HG03432 (cell line): ENCODE results near the gene NT5C3A.
"Not testable (repeated sequence)": the region's sequence is repeated elsewhere in the genome, so short reads cannot be mapped to it uniquely, and the experiment has no call there.

Experiments
- ATAC-seq: cut with Tn5 transposase; IDR thresholded peaks from one replicate; pipeline ENCODE4 v1.9.1; 2021; ENCODE audit warnings: mild to moderate bottlenecking, moderate library complexity; ENCODE audit not compliant: unreplicated experiment

NT5C3A gene

DNA sequence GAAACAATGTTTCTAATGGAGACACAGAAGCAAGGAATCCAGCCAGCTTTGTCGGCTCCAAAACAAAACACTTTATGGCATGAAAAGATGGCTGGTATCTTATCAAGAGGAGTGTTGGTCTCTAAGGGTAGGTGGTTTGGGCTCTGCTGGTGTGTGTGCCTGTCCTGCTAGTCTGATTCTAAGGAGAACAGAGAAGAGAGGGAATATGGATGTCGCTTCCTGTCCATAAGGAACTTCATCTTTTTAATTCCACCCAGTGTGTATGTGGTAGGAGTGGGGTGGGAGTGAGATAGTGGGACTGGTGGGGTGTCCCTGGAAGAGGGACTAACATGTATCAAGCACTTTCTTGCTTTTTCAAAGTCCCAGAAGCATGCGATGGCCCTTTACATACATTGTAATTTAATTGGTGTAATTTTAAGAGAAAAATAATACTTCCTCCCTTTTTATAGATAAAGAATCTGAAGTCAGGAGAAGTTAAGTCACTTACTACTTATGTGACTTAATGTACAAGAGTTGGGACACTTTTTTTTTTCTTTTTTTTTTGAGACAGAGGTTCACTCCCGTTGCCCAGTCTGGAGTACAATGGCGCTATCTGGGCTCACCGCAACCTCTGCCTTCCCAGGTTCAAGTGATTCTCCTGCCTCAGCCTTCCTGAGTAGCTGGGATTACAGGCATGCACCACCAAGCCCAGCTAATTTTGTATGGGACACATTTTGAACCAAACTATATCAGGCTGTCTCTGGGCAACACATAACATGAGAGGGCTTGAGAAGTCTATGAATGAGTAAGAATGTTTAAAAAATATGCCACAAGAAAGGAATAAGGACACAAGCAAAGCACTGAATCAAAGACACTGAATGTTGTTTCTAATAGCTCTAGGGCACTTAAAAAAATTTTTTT is 18.8 kb downstream of the NT5C3A start:
- no peak for ATAC-seq

DNA sequence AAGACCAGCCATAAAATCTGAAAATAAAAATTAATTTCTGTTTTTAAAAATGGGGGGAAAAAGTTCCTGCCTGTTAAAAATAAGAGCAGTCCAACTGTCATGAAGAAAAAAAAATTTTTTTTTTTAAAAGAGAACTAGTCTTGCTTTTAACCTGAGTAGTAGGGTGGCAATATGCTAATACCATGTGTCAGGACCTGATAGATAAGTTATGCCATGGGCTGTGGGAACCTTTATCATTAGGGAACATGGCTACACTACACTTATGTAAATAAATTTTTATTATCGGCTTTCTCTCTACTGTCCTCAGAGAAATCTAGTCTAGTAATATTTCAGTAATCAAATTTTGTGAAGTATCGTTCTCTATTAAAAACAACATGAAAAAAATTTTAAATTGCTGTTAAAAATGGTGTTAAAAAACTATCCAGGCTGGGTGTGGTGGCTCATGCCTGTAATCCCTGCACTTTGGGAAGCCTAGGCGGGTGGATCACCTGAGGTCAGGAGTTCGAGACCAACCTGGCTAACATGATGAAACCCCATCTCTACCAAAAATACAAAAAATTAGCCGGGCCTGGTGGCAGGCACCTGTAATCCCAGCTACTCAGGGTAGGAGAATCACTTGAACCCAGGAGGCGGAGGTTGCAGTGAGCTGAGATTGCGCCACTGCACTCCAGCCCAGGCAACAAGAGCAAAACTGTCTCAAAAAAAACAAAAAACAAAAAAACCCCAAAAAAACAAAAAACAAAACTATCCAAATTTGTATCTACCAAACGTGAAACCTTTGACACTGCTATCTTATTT is 20.7 kb downstream of the NT5C3A start:
- ATAC-seq, result no peak

DNA sequence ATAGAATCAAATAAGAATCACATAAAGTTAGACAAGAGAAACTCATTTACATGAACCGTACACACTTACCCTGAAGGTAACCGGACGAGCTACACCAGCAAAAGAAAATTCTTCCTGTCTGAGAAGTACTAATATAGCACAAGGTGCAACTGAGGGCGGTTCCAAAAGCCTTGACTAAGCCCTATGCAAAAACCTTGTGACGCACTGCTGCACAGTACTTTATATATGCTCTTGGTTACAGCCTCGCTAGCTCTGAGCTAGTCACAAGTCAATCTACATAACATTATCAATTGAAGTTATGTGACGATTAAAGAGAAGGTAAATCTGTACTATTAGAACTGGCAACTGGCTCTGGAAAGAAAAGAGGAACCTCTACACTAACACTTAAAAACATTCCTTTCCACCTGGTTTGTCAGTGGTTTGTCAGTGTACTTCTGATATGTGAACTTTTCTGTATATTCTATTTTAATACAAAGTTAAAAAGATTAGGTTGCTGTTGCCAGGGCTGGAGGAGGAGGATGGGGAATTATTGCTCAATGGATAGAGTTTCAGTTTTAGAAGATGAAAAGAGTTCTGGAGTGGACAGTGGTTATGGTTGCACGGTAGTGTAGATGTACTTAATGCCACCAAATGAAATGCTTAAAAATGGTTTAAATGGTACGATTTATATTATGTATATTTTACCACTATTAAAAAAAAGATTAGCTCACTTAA is 21.6 kb downstream of the NT5C3A start:
- ATAC-seq, result peak; percentile 93

DNA sequence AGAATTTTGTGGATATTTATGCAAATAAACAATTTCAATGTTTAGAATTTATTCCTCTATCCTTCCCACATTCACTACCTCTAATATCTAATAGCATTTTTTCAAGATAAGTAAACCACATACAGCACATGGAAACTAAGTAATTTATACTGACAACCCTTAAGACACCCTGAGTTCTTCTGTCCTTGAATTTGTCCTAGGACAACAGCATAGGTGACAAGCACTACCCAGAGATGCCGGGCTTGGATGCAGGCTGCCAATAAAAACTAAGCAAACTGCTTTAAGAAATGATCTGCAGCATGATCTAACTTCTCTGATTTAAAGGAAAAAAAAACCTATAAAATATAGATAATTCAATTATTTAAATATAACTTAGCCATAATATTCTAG is 22.7 kb downstream of the NT5C3A start:
- ATAC-seq, result no peak

DNA sequence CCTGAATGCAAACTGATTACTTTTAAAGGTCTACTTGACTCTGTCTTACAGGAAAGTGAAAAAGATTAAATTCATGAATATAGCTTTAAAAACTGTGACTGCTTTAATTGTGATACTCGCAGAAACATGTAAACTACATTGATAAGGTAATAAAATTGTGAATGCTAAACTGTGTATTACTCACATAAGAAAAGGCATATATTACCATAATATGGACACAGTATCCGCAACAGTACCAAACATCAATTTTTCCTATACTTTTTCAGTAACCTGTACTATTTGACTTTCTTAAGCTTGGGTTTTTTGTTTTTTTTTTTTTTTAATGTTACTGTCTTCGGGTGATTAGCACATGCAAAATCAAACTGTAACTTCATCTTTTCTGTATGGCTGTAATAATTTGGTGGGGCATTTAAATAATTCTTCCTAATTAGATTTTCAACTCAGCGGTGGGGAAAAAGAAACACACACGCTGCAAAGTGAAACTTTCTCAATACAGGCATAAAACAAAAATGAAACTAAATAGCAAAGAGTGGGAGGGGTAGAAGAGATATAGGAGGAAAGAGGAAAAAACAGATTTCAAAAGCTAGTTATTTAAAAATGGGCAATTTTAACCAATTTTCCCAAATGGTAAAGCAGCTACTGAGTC is 23.2 kb downstream of the NT5C3A start:
- peak; percentile 42 for ATAC-seq

DNA sequence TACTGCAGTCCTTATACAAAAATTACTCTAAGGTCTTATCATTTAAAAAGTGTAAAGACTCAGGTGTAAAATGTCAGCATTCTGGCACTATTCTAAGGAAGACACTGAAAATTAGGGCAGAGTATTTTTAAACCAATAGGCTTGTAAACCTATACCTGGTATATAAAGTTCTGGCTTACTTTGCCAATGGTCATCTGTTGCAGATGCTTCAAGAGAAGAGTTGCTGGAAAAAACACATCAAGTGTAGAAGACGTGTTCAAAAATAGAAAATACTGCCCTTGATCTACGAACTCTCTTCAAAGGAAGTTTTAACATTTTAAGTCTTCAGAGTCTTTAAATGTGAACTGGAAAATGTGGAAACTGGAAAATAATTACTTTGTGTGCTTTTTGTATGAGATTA is 23.9 kb downstream of the NT5C3A start:
- no peak for ATAC-seq

DNA sequence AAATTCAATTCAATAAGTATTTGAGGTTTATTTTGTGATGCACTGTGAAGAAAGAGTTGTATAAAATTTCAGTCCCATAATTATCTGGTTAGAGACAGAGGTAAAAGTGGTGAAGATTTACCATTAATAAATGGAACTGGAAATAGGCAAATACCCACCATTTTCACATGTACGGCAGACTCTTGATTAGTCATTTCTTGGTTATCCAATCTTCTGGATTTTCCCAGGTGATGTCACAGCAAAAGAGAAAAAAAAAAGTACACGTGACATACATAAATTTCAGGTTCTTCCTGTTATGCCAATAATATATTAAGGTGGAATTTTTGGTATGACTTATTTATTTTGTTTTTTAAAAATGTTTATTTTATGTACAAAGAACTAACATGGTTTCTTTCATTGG is 26.8 kb downstream of the NT5C3A start:
- no peak for ATAC-seq

DNA sequence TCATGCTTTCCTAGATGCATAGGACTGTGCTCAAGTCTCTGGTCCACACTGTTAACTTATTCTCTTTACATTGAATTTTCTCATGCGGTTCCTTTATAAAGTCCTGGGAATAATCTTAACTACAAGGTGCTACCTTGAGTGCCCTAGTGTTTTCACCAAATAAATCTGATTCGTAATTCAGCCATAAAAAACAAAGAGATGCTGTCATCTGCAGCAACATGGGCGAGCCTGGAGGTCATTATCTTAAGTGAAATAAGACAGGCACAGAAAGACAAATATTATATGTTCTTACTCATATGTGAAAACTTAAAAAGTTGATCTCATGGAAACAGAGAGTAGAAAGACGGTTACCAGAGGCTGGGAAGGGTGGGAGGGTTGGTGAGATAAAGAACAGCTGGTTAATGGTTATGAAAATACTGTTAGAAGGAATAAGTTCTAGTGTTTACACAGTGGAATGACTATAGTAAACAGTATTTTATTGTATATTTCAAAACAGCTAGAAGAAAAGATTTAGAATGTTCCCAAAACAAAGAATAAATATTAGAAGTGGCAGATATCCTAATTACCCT is 38.3 kb downstream of the NT5C3A start:
- ATAC-seq, result no peak

DNA sequence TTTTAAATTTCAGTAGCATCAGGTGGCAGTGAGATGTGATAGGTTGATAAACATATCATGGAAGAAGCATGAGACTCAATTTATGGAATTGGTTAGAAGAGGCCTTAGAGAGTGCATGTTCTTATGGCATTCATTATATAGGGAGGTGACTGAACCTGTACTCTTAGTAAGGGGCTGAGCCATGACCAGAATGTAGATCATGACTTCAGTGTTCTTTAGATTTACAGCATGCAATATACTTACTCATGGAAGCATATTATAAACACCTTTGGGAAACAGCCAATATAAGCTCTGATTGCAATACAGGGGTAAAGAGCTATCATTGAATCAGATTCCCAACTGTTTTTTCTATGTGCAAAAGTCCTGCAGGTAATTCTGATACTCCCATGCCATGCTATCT is 50.2 kb downstream of the NT5C3A start:
- ATAC-seq, result no peak

DNA sequence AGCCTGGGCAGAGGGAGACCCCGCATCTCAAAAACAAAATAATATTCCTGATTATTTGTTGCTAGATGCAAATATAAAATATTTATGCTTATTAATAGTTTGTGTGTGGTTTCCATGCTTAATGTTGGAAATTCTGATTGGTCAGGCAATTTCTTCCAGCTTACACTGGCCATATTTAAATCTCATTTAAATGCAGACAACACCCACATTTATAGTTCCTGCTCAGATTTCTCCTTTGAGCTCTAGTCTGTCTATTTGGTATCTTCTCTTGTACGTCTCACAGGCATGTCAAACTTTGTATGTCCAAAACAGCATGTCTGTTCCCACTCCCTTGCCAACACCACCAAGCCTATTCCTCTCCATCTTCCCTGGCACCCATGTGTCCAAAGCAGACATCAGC is 52.8 kb downstream of the NT5C3A start:
- no peak for ATAC-seq

DNA sequence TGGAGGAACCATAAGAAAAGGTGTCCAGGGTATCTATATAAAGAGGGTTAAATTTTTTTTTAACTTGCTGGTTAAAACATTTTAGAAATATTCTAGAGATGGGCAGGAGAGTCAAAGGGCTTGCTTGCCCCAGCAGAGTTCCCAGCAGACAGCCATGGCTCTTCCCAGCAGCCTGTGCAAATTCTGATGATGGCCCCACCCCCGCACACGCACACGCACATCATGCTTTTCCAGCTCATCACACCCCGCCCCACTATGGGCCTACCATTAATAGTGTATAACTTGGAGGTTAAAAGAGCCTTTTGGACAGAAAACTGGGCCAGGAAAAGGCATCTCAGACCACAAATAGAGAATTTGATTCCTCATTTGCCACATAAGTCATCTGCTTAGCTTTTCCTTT is 56.9 kb downstream of the NT5C3A start:
- not testable (repeated sequence) for ATAC-seq

DNA sequence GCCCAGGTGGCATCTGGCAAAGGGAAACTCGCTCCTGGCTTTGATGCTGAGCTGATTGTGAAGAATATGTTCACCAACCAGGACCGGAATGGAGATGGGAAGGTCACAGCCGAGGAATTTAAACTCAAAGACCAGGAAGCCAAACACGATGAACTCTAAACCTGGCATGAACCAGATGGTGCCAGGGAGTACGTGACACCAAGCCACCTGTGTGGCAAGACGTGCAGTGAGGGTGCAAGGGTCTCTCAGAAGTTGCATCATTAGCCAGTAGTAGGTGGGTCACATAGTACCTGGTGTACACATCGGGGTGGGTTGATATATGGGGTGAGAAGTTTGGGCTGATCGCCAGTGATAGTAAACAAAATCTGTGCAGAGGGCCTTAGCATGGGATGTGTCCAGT is 57.4 kb downstream of the NT5C3A start:
- not testable (repeated sequence) for ATAC-seq

DNA sequence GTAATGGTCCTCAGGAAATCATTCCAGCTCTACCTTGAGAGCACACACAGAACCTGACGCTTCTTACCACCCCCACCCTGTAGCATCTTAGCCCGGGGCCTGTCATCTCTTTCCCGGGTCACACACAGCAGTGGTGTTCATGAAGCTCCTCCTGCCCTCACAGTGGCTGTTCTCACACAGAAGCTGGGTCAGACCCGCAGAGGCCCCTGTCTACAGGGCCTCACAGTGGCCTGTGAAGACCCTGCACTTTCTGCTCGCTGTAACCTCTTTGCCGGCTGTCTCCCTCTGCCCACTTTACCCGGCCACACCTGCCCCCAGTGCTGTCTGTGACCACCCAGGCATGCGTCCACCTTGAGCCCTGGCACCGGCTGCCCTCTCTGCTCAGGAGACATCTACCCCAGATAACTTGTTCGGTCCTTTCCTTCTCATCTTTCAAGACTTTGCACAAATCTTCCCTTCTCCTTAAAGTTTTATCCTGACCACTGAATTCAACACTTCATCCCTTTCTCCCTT is 58.4 kb downstream of the NT5C3A start:
- ATAC-seq, result not testable (repeated sequence)

DNA sequence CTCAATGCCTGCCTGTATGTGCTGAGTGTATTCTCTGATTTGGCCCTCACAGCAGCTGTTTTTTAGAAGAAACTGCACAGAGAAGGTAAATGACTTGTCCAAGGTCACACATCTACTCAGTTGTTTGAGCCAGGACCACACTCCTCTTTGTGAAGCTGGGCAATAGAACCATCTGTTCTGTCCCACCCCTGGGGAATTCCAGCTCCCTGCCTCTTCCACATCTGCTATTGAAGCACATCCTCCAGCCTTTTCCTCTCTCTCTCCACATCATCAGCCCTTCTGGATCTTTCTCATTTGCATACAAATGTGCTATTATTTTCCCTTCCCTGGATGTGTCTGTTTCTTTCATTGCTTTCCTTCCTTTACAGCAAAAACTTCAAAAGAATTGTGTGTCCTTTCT is 59.5 kb downstream of the NT5C3A start:
- ATAC-seq, result not testable (repeated sequence)

DNA sequence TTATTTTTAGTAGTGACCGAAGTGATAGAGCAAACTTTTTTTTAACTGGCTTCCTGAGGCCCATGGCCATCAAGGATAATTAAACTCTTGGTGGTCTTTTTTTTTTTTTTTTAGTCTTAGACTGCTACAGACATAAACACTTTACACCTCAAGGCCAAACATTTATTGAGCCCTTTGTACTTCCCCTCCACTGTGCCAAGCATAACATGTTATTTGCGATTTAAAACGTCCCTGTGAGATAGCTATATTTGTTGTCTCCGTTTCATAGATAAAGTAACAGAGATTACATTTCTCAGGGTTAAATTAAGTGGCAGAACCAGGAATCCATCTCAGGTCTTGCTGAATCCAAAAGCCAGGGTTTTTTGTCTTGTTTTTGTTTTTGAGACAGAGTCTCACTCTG is 63.2 kb downstream of the NT5C3A start:
- ATAC-seq, result not testable (repeated sequence)

DNA sequence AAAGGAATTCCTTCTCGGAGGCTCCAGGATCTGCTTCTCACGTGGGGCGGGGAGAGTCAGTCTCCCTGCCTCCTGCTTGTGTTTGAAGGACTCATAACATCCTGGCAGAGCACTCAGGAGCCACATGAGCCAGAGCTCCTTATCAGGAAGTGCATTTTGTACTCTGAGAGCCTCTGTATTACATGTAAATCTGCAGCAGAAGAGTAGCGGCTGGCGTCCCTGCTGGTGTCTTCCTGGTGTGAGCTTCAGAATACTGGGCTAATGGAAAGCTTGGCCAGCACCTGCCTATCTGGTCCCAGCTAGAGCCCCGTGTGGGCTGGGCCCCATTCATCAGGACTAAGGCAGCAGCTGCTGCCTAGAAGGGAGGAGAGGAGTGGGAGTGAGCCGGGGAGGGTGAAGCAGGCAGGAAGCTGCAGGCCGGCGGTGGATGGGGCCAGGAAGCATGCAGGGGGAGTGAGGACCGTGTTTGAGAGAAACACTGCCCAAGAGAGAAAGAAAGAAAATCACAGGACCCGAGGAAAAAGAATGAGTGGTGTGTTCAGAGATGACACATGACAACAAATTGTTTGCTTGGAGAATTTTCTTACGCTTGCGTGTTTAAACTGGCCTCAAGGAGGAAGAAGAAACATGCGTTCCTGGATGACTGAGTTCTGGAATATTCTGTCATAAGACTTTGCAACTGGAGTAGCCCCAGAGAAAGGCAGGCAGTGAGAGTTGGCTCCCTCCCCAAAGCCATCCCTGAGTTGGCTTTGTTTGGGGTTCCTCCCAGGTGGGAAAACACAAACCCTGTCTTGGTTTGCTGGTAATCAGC is 64.0 kb downstream of the NT5C3A start:
- ATAC-seq, result peak; percentile 61

DNA sequence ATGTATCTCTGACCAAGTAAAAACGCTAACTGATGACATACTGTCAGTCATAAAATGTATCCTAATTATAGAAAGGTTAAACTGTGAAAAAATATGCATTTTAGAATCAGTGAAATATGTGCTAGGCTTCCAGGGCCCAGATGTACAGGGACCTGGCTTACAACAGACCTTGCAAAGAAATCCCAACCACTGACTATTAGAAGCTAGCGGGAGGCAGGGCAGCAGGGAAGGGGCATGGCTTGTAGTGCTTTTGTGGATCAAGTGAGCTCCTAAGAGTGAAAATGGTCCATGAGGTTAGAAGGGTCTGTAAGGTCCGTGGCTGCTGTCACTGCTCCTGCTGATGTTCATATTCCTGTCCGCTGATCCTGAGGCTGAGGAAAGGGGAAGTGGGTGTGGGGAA is 64.6 kb downstream of the NT5C3A start:
- not testable (repeated sequence) for ATAC-seq

DNA sequence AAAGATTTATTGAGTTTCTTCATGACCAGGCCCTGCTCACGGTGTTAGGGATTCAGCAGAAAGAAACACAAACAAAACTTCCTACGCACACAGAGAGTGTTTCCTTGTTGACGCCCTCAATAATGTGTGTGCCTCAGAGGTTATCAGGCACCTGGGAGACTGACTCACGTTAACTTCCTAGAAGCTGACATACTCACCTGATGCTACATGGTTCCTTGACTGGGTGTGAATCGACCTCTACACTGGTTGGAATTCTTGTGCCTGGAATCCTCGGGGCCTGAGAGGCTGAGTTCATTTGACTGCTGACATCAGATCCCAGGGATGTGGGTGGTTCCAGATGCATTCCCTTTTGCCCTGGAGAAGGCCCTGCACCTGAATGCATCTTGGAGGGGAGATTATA is 69.8 kb downstream of the NT5C3A start:
- not testable (repeated sequence) for ATAC-seq

DNA sequence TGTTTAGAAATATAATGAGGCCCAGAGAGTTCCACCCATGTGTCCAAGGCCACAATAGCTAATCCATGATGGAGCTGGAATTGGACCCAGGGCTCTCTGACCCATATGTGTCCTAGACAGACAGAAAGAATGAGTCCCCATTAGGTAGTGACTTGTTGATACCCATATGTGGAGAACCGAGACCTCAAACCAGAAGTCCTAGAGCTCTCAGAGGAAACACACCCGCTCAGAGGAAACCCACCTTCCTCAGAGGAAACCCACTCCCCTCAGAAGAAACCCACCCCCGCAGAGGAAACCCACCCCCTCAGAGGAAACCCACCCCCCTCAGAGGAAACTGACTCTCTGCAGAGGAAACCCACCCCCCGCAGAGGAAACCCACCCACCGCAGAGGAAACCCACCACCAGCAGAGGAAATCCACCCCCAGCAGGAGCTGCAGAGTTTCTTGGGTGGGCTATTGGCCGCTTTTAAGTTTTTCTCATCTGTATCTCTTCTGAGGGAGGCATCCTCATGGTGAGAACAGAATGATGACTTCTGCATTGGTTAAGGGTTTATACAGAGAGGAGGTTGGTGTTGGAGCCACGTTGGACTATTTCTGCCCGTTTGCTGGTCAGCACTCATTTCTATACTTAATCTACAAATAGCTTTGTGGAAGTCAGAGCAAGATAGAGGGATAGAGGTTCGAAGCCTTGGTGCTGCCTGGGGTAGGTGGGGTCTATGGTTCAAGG is 70.4 kb downstream of the NT5C3A start:
- ATAC-seq, result not testable (repeated sequence)
